Right atrium auricular region (tissue), 2 donors: ENCODE results near the gene APOM. TPM values are rescaled to one million over a fixed set of nuclear protein-coding genes. Genes with fewer than 3 reads are reported as not detected.

Experiments
- DNase-seq: peaks from one replicate; pipeline ENCODE4 v3.0.0-alpha.2; 2019; ENCODE audit warnings: low spot score
- H3K27ac ChIP-seq, 2 donors: fragments of 200-600 bp; sonication (generic); 1 replicate in 1 of 2; 2 replicates in 1 of 2; pipeline ENCODE4 v1.5.1; 2016 to 2019
- H3K27me3 ChIP-seq, 2 donors: fragments of 200-600 bp; sonication (generic); one replicate each; pipeline versions ENCODE4 v1.5.1 to v1.6.0; 2017 to 2019
- H3K36me3 ChIP-seq: fragments of 200-600 bp; sonication (generic); one replicate; pipeline ENCODE4 v1.5.1; 2016
- H3K4me1 ChIP-seq, 2 donors: fragments of 200-600 bp; sonication (generic); one replicate each; pipeline versions ENCODE4 v1.5.1 to v1.6.0; 2017 to 2019
- H3K4me3 ChIP-seq, 2 donors: fragments of 200-600 bp; sonication (generic); 1 replicate in 1 of 2; 2 replicates in 1 of 2; pipeline ENCODE4 v1.5.1; 2017 to 2019; ENCODE audit warnings: mild to moderate bottlenecking in 1 of 2, moderate library complexity in 1 of 2
- H3K9me3 ChIP-seq, 2 donors: fragments of 200-600 bp; sonication (generic); one replicate each; pipeline ENCODE4 v1.5.1; 2019
- CTCF ChIP-seq, 2 donors: fragments of 200-600 bp; sonication (generic); IDR thresholded peaks; one replicate each; pipeline ENCODE4 v1.5.1; 2019; ENCODE audit warnings: antibody characterized with exemption in 2 of 2
- microRNA-seq, 2 donors: library from miRNA; unstranded; fragments of <30 nt; microRNA quantifications; one replicate each; pipeline ENCODE4, GENCODE V29; 2016 to 2017; ENCODE audit warnings: borderline number of aligned reads in 2 of 2, borderline replicate concordance in 1 of 2
- total RNA-seq, 2 donors: library from RNA; depleted of rRNA; stranded (reverse); fragments of >200 nt; gene quantifications; one replicate each; pipeline ENCODE4 v1.1.0, GENCODE V29; 2016

The APOM gene
- total RNA-seq, 2 donors from 2014 or later = 1.0 to 1.2 TPM

- Histone ChIP-seq H3K4me1 (peaks cover 0 to 15% of the 10 kb centered on the region in 2 donors), H3K9me3 (no peaks in the 10 kb centered on the region), H3K27me3 (no peaks in the 10 kb centered on the region), H3K27ac (no peak overlapping the region), H3K4me3 (no peak overlapping the region), H3K36me3 (no peaks in the 10 kb centered on the region)
- no peak for TF ChIP-seq CTCF (IDR thresholded peaks at IDR 0.05)
- no peak for DNase-seq
Measured at GRCh38 chr6:31705931-31706330, 50.2 kb downstream of the APOM start.

- Histone ChIP-seq H3K9me3 (no peaks in the 10 kb centered on the region), H3K36me3 (no peaks in the 10 kb centered on the region), H3K27me3 (no peaks in the 10 kb centered on the region), H3K27ac (no peak within 1 kb of the TSS), H3K4me1 (peaks cover 0 to 8% of the 10 kb centered on the region in 2 donors), H3K4me3 (no peak within 1 kb of the TSS)
- no peak for TF ChIP-seq CTCF (IDR thresholded peaks at IDR 0.05)
- DNase-seq = no peak
Measured at GRCh38 chr6:31706599-31706998, 50.9 kb downstream of the APOM start, which contains the start of gene LY6G6F. TSS of gene LY6G6F (plus strand) at chr6:31706866. CDS start at chr6:31706907, 41 bp downstream.

GRCh38 chr6:31707701-31708100 lies 52.0 kb downstream of the APOM start:
- TF ChIP-seq CTCF (IDR thresholded peaks at IDR 0.05) = no peak
- Histone ChIP-seq H3K36me3 (no peaks in the 10 kb centered on the region), H3K4me3 (no peak overlapping the region), H3K4me1 (no peaks in the 10 kb centered on the region), H3K9me3 (no peaks in the 10 kb centered on the region), H3K27ac (no peak overlapping the region), H3K27me3 (no peaks in the 10 kb centered on the region)
- DNase-seq = no peak

Small RNA genes lying within 50 kb of the gene (microRNA-seq; reads per million reads assigned to microRNA genes)
- gene MIR4646 (0 to 0.71 reads per million in 2 donors), gene MIR6832 (0 to 1.4 reads per million in 2 donors)

Other genes starting within 250 kb of the APOM start
- 1 to 10 TPM; 1.6 to 3.1 TPM for gene MICB, start 157.7 kb upstream of the APOM start, total RNA-seq
- not detected for gene MCCD1, start 126.9 kb upstream of the APOM start, total RNA-seq
- gene DDX39B, start 113.9 kb upstream of the APOM start, total RNA-seq = 100 to 1,000 TPM; 119 to 143 TPM
- 1 to 10 TPM; 1.2 to 6.0 TPM for gene ATP6V1G2, start 109.3 kb upstream of the APOM start, total RNA-seq
- 10 to 100 TPM; 12.9 to 18.4 TPM for gene NFKBIL1, start 108.3 kb upstream of the APOM start, total RNA-seq
- gene LTA, start 83.6 kb upstream of the APOM start, total RNA-seq = not detected
- gene TNF, start 80.3 kb upstream of the APOM start, total RNA-seq = under 1 TPM in 1 of 2 donors, not detected in 1; 0.51 TPM
- gene LTB, start 73.5 kb upstream of the APOM start, total RNA-seq = not detected
- 1 to 10 TPM; 2.8 to 8.5 TPM for gene LST1, start 69.6 kb upstream of the APOM start, total RNA-seq
- gene NCR3, start 62.9 kb upstream of the APOM start, total RNA-seq = not detected
- gene AIF1, start 40.7 kb upstream of the APOM start, total RNA-seq = 10 to 100 TPM in 1 of 2 donors, 1 to 10 TPM in 1; 8.3 to 27.3 TPM
- gene PRRC2A, start 35.2 kb upstream of the APOM start, total RNA-seq = 10 to 100 TPM; 61.0 to 96.7 TPM
- gene BAG6, start 3.2 kb upstream of the APOM start, total RNA-seq = 100 to 1,000 TPM; 209 to 306 TPM
- 10 to 100 TPM; 17.8 to 19.2 TPM for gene C6orf47, start 4.9 kb downstream of the APOM start, total RNA-seq
- 10 to 100 TPM; 14.7 to 20.0 TPM for gene GPANK1, start 9.1 kb downstream of the APOM start, total RNA-seq
- gene CSNK2B, start 10.2 kb downstream of the APOM start, total RNA-seq = 100 to 1,000 TPM; 242 to 243 TPM
- 1 to 10 TPM in 1 of 2 donors, under 1 TPM in 1; 0.67 to 1.8 TPM for gene LY6G5B, start 14.1 kb downstream of the APOM start, total RNA-seq
- gene LY6G5C, start 25.2 kb downstream of the APOM start, total RNA-seq = 1 to 10 TPM; 1.2 to 4.9 TPM
- gene ABHD16A, start 47.4 kb downstream of the APOM start, total RNA-seq = 10 to 100 TPM; 22.7 to 29.4 TPM
- not detected for gene LY6G6F, start 51.0 kb downstream of the APOM start, total RNA-seq
- not detected for gene LY6G6D, start 59.5 kb downstream of the APOM start, total RNA-seq
- gene LY6G6C, start 65.9 kb downstream of the APOM start, total RNA-seq = 1 to 10 TPM in 1 of 2 donors, not detected in 1; 1.3 TPM
- gene MPIG6B, start 67.5 kb downstream of the APOM start, total RNA-seq = under 1 TPM in 1 of 2 donors, not detected in 1; 0.55 TPM
- gene DDAH2, start 73.4 kb downstream of the APOM start, total RNA-seq = 10 to 100 TPM; 53.5 to 93.3 TPM
- 100 to 1,000 TPM in 1 of 2 donors, 10 to 100 TPM in 1; 90.9 to 194 TPM for gene CLIC1, start 80.6 kb downstream of the APOM start, total RNA-seq
- gene MSH5, start 84.1 kb downstream of the APOM start, total RNA-seq = under 1 TPM; 0.37 to 0.98 TPM
- not detected for gene SAPCD1, start 106.8 kb downstream of the APOM start, total RNA-seq
- gene VWA7, start 121.4 kb downstream of the APOM start, total RNA-seq = 1 to 10 TPM; 4.1 to 7.5 TPM
- gene VARS1, start 139.9 kb downstream of the APOM start, total RNA-seq = 10 to 100 TPM; 15.3 to 24.6 TPM
- 10 to 100 TPM; 28.8 to 32.0 TPM for gene LSM2, start 151.1 kb downstream of the APOM start, total RNA-seq
- 1 to 10 TPM; 1.1 to 1.6 TPM for gene HSPA1L, start 159.4 kb downstream of the APOM start, total RNA-seq
- 100 to 1,000 TPM; 315 to 334 TPM for gene HSPA1A, start 159.6 kb downstream of the APOM start, total RNA-seq
- gene HSPA1B, start 171.8 kb downstream of the APOM start, total RNA-seq = 100 to 1,000 TPM; 131 to 232 TPM
- gene NEU1, start 206.9 kb downstream of the APOM start, total RNA-seq = 10 to 100 TPM; 28.0 to 37.7 TPM
- gene SLC44A4, start 223.1 kb downstream of the APOM start, total RNA-seq = not detected
- gene EHMT2, start 241.8 kb downstream of the APOM start, total RNA-seq = 10 to 100 TPM; 10.5 to 19.1 TPM
- under 1 TPM; 0.47 to 0.52 TPM for gene ZBTB12, start 246.2 kb downstream of the APOM start, total RNA-seq